ENCODE measurements around the gene BPIFB1. TPM values are rescaled to one million over a fixed set of nuclear protein-coding genes. Genes with fewer than 3 reads are reported as not detected.

BPIFB1 gene, protein sequence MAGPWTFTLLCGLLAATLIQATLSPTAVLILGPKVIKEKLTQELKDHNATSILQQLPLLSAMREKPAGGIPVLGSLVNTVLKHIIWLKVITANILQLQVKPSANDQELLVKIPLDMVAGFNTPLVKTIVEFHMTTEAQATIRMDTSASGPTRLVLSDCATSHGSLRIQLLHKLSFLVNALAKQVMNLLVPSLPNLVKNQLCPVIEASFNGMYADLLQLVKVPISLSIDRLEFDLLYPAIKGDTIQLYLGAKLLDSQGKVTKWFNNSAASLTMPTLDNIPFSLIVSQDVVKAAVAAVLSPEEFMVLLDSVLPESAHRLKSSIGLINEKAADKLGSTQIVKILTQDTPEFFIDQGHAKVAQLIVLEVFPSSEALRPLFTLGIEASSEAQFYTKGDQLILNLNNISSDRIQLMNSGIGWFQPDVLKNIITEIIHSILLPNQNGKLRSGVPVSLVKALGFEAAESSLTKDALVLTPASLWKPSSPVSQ
- polyA plus RNA-seq (2012; ENCODE audit: insufficient read depth, insufficient read length), result not detected

- H3K4me3 ChIP-seq (ENCODE audit: low read length), result no peak within 1 kb of the TSS
- no peak for DNase-seq (ENCODE audit: low read depth, low spot score)
These were observed at the start of gene BPIFB1 for GRCh38 chr20:33282991-33283555. BPIFB1 (plus strand) TSS chr20:33283214; CDS start chr20:33286074, 2,860 bp downstream.

GRCh38 chr20:33234050-33234449, 49.0 kb upstream of the BPIFB1 start:
- no peak overlapping the region for H3K4me3 ChIP-seq (ENCODE audit: low read length)

GRCh38 chr20:33235696-33236095, 47.3 kb upstream of the BPIFB1 start, which contains the start of gene BPIFA1:
BPIFA1 (plus strand) TSS chr20:33235996; CDS start chr20:33237712, 1,716 bp downstream.
- no peak for DNase-seq (ENCODE audit: low read depth, low spot score)

More at GRCh38 chr20:33234050-33234449, 49.0 kb upstream of the BPIFB1 start:
- no peak for DNase-seq (ENCODE audit: low read depth, low spot score)

DNA sequence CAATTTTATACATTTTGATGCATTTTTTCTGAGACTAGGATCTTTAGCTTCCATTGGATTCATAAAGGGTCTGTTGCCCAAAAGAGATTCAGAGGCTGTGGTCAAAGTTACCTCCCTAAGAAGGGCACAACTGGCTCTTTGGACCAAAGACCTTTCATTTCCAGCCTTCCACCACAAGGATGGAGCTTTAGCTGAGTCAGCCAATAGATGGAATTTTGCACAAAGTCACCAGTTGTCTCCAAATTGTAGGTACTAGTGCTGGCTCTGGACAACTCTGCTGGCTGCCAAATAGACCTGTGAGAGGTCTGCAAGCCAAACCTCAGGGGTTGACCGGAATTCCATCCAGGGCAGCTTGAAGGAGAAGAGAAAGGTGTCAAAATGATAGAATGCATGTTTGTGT, 46.7 kb upstream of the BPIFB1 start:
- no peak for DNase-seq (ENCODE audit: low read depth, low spot score)
- H3K4me3 ChIP-seq (ENCODE audit: low read length), result no peak overlapping the region

More at GRCh38 chr20:33235696-33236095, 47.3 kb upstream of the BPIFB1 start, which contains the start of gene BPIFA1:
- H3K4me3 ChIP-seq (ENCODE audit: low read length), result no peak within 1 kb of the TSS

GRCh38 chr20:33237989-33238388, 45.0 kb upstream of the BPIFB1 start:
- no peak for DNase-seq (ENCODE audit: low read depth, low spot score)
- no peak overlapping the region for H3K4me3 ChIP-seq (ENCODE audit: low read length)

GRCh38 chr20:33239418-33239817, 43.6 kb upstream of the BPIFB1 start:
- DNase-seq (ENCODE audit: low read depth, low spot score), result no peak

DNA sequence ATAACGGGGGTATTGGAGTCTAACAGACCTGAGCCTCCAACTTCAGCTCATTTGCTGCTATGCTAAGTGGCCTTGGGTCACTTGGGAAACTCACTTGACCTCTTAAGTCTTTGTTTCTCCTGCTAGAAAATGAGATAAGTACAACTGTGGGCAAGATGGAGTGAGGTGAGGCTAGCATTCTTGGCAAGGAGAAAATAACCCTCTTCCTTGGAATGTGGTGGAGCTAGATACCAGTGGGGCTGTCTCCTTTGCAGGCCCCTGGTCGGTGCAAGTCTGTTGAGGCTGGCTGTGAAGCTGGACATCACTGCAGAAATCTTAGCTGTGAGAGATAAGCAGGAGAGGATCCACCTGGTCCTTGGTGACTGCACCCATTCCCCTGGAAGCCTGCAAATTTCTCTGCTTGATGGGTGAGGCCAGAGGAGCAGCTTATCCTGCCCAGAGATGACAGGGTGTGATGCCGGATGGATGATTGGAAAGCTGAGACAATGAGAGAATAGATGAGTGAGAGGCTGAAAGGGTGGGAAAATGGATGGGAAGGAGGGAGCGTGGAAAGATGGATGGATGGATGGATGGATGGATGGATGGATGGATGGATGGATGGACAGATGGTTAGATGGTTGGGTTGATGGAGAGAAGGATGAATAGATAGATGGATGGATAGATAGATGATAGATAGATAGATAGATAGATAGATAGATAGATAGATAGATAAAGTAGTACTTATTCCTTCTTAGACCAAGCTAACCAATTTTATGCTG, 42.9 kb upstream of the BPIFB1 start:
- no peak for DNase-seq (ENCODE audit: low read depth, low spot score)
- no peak overlapping the region for H3K4me3 ChIP-seq (ENCODE audit: low read length)

More at GRCh38 chr20:33239418-33239817, 43.6 kb upstream of the BPIFB1 start:
- no peak overlapping the region for H3K4me3 ChIP-seq (ENCODE audit: low read length)

GRCh38 chr20:33240923-33241322, 42.1 kb upstream of the BPIFB1 start:
- no peak for DNase-seq (ENCODE audit: low read depth, low spot score)
- no peak overlapping the region for H3K4me3 ChIP-seq (ENCODE audit: low read length)

DNA sequence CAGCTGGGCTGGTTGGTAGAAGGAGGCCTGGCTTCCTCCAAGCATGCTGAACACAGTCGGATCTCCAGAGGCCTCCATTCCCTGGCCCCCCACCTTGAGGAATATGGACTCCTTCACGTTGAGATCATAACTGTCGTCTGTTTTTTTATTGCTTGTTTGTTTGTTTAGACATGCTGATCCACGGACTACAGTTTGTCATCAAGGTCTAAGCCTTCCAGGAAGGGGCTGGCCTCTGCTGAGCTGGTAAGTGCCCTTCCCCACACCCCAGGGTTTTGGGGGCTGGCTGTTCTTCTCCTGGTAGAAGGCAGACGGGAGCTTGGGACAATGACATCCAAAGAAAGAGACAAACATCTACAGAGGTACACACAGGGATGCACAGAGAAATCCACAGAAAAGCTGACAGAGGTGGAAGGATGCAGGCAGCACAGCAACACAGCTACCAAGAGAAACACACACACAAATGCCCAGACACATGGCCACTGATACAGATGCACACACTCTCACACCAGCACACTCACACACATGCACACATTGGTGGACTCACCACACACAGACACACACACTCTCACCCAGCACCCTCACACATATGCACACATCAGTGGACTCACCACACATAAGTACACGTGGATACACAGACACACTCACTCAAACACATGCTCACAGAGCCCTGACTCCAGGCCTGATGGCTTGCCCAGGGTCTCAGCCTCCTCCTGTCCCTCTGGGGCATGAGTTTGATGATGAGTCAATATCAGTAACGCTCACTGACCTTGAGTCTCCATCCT, 40.5 kb upstream of the BPIFB1 start:
- no peak for DNase-seq (ENCODE audit: low read depth, low spot score)
- H3K4me3 ChIP-seq (ENCODE audit: low read length), result no peak overlapping the region

DNA sequence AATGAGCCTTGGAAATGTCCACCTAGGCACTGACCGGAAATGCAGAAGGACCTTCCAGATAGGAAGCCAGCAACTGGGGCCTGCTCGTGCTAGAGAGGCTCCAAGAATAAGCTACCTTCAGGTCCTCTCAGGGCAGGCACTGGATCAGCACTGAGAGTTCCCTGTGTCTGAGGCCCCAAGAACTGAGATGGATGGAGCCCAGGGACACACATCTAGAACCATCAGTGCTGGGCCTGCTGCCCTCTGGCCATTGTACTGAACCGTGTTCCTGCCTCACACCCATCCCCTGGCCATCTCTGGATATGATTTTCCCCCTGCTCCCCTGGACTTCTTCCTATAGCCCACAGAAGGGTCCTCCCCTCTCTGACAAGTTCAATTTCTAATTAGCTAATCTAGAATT, 36.9 kb upstream of the BPIFB1 start:
- no peak overlapping the region for H3K4me3 ChIP-seq (ENCODE audit: low read length)
- no peak for DNase-seq (ENCODE audit: low read depth, low spot score)

DNA sequence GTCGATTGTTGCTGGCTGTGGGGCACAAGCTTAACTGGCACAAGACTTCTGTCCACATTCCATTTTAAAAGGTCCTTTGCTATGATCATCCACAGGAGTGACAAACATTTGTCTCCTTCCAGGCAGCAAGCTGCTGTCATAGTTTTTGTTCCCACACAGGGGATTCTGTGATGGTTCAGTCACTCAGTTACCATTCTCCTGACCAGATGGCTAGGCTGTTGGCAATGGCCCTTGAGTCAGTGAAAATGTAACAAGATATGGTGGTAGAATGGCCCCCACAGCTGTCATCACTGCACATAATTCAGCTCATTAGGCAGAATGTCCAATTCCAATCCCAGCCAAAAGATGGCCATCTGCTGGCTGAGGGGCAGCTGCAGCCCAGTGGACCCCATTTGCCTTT, 33.6 kb upstream of the BPIFB1 start:
- no peak overlapping the region for H3K4me3 ChIP-seq (ENCODE audit: low read length)
- no peak for DNase-seq (ENCODE audit: low read depth, low spot score)

- no peak overlapping the region for H3K4me3 ChIP-seq (ENCODE audit: low read length)
- no peak for DNase-seq (ENCODE audit: low read depth, low spot score)
These were observed 32.3 kb upstream of the BPIFB1 start for GRCh38 chr20:33250666-33251065.

DNA sequence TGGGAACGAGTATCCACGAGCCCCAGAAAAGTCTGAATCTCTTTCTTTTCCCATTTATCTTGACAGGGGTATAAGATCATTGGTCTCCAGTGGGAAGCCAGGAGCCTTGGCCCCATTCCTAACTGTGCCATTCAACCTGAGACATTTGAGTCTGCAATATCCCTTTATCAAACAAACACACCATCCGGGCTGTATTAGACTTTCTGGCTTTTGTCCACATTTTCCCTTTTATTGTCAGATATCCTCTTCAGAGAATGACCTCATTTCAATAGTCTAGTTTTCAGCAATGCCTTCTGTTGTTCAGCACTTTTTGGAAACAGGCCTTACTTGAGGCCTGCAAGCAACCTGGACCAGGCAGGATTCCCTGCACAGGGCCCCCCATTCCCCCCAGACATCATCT, 31.5 kb upstream of the BPIFB1 start:
- no peak for DNase-seq (ENCODE audit: low read depth, low spot score)
- no peak overlapping the region for H3K4me3 ChIP-seq (ENCODE audit: low read length)

GRCh38 chr20:33252460-33252859, 30.6 kb upstream of the BPIFB1 start:
- DNase-seq (ENCODE audit: low read depth, low spot score), result no peak
- H3K4me3 ChIP-seq (ENCODE audit: low read length), result no peak overlapping the region

DNA sequence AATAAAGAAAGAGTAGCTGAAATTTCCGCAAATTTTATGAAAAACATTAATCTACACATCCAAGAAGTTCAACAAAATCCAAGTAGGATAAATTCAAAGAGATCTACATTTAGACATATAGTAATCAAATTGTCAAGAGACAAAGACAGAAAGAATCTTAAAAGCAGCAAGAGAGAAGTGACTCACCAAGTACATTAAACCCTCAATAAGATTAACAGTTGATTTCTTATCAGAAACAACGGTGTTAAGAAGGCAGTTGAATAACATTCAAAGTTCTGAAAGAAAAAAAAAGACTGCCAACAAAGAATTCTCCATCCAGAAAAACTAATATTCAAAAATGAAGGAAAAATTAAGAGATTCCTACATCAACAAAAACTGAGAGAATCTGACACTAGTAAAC, 28.0 kb upstream of the BPIFB1 start:
- DNase-seq (ENCODE audit: low read depth, low spot score), result no peak

GRCh38 chr20:33257237-33257636, 25.8 kb upstream of the BPIFB1 start:
- H3K4me3 ChIP-seq (ENCODE audit: low read length), result no peak overlapping the region
- DNase-seq (ENCODE audit: low read depth, low spot score), result no peak

More for the DNA sequence above, 28.0 kb upstream of the BPIFB1 start:
- H3K4me3 ChIP-seq (ENCODE audit: low read length), result no peak overlapping the region

DNA sequence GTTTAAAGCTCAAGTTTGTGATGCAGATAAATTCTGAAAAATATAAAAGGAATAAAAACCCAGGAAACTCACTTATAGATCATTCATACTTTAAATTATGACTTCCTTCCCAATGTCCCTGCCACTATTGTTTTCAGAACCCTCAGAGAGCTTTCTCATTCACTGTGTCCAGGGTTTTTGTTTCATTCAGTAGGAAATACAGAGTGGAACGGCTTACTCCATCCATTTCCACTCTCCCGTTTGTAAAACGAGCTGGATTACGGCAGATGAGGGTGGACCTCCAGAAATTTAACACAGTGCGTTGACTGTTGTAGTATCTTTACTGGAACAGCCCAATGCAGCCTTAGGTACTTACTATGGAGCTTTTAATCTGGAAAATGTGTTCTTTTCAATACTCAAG, 23.6 kb upstream of the BPIFB1 start:
- no peak for DNase-seq (ENCODE audit: low read depth, low spot score)
- no peak overlapping the region for H3K4me3 ChIP-seq (ENCODE audit: low read length)

DNA sequence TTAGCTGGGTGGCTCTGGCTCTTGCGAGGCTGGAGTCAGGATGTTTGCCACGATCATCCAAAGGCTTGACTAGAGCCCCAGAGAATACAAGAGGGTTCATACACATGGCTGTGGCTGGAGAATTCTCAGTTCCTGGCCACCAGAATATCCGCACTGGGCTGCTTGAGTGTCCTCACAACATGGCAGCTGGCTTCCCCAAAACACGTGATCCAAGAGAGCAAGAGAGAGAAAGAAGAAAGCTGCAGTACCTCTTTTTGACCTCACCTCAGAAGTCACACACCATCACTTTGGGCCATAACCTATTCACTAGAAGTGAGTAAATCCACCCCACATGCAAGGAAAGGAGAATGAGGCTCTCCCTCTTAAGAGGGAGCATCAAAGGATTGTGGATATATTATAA, 21.5 kb upstream of the BPIFB1 start:
- no peak for DNase-seq (ENCODE audit: low read depth, low spot score)
- H3K4me3 ChIP-seq (ENCODE audit: low read length), result no peak overlapping the region

- H3K4me3 ChIP-seq (ENCODE audit: low read length), result no peak overlapping the region
- no peak for DNase-seq (ENCODE audit: low read depth, low spot score)
These were observed 20.4 kb upstream of the BPIFB1 start for GRCh38 chr20:33262658-33263065.

Data from Jurkat, Clone E6-1 (cell line).